Kidney epithelial cell (primary cell): ENCODE data around the gene GUSB. TPM values are rescaled to one million over a fixed set of nuclear protein-coding genes. Genes with fewer than 3 reads are reported as not detected.

ENCODE experiments used
- DNase-seq: peaks from one replicate; pipeline ENCODE4 v3.0.0-alpha.2; 2010; ENCODE audit warnings: low read depth
- H3K27me3 ChIP-seq: 2 replicates; pipeline ENCODE4 v1.6.0; 2011; ENCODE audit warnings: low read length; ENCODE audit not compliant: control insufficient read depth, insufficient read depth
- H3K36me3 ChIP-seq: 2 replicates; pipeline ENCODE4 v1.5.1; 2011; ENCODE audit warnings: low read length; ENCODE audit not compliant: control insufficient read depth, insufficient read depth
- H3K4me3 ChIP-seq: 2 replicates; pipeline ENCODE4 v1.5.1; 2011; ENCODE audit warnings: low read depth, mild to moderate bottlenecking, control low read depth, low read length
- total RNA-seq: library from RNA; depleted of rRNA; stranded (reverse); fragments of >200 nt; gene quantifications from 2 replicates; pipeline ENCODE4 v1.2.3, GENCODE V29; 2015
- TF ChIP-seq, protein P1 (sequence below): IDR thresholded peaks from 2 replicates; pipeline ENCODE4 v1.5.1; 2011; ENCODE audit warnings: mild to moderate bottlenecking, moderate library complexity, low read length, control low read depth, inconsistent platforms; ENCODE audit not compliant: insufficient read depth, poor library complexity, severe bottlenecking

Gene GUSB
- total RNA-seq, 1 donor from 2014 or later = 18.8 TPM

DNA sequence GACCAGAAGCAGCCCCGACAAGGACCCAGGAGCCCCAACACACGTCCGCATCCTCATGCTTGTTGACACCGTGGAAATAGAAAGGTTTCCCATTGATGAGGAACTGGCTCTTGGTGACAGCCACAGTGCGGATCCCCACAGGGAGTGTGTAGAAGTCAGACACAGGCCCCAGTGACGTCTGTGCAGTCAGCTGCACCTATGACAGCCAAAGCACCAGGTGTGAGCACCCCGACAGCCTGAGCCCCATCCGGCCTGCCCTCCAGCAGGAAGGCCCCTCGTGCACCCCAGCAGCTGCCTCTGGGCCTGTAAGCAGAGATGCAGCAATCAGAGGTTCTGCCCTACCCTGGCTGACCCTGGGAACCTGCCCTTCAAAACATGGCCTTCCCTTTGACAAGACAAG, 7.1 kb downstream of the GUSB start:
- Histone ChIP-seq H3K27me3 (no peaks in the 10 kb centered on the region), H3K4me3 (no peak overlapping the region), H3K36me3 (peaks cover 3% of the 10 kb centered on the region)
- DNase-seq = no peak
- TF ChIP-seq, protein P1, sequence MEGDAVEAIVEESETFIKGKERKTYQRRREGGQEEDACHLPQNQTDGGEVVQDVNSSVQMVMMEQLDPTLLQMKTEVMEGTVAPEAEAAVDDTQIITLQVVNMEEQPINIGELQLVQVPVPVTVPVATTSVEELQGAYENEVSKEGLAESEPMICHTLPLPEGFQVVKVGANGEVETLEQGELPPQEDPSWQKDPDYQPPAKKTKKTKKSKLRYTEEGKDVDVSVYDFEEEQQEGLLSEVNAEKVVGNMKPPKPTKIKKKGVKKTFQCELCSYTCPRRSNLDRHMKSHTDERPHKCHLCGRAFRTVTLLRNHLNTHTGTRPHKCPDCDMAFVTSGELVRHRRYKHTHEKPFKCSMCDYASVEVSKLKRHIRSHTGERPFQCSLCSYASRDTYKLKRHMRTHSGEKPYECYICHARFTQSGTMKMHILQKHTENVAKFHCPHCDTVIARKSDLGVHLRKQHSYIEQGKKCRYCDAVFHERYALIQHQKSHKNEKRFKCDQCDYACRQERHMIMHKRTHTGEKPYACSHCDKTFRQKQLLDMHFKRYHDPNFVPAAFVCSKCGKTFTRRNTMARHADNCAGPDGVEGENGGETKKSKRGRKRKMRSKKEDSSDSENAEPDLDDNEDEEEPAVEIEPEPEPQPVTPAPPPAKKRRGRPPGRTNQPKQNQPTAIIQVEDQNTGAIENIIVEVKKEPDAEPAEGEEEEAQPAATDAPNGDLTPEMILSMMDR = no peak

DNA sequence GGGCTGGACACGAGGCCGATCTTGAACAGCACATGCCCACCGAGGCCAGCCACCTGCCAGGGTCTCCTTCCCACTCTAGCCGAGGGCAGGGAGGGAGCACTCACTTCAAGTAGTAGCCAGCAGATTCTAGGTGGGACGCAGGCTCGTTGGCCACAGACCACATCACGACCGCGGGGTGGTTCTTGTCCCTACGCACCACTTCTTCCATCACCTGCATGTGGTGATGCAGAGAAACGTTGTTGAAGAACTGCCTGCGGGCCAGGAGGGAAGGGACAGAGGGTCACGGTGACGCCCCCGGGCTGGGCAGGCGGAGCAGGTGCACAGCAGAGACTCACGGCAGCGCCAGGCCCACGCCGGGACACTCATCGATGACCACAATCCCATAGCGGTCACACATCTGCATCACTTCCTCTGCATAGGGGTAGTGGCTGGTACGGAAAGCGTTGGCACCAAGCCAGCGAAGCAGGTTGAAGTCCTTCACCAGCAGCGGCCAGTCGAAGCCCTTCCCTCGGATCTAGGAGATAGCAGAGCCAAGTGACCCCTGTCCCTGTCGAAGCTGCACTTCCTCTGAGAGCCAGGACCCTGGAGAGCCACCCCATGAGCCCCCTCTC, 7.7 kb downstream of the GUSB start:
- TF ChIP-seq, protein P1 = no peak
- Histone ChIP-seq H3K4me3 (no peak overlapping the region), H3K36me3 (peaks cover 3% of the 10 kb centered on the region), H3K27me3 (no peaks in the 10 kb centered on the region)
- DNase-seq = no peak

DNA sequence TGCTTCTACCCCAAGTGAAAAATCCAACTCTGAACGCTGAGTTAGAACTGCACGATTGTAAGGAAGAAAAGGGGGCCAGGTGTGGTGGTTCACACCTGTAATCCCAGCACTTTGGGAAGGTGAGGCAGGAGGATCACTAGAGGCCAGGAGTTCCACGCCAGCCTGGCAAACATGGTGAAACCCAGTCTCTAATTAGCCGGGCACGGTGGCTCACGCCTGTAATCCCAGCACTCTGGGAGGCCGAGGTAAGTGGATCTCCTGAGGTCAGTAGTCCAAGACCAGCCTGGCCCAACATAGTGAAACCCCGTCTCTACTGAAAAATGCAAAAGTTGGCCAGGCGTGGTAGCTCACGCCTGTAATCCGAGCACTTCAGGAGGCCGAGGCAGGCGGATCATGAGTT, 9.0 kb downstream of the GUSB start:
- H3K27me3 ChIP-seq = no peaks in the 10 kb centered on the region
- peaks cover 3% of the 10 kb centered on the region for H3K36me3 ChIP-seq
- no peak overlapping the region for H3K4me3 ChIP-seq
- TF ChIP-seq, protein P1 = no peak
- no peak for DNase-seq

DNA sequence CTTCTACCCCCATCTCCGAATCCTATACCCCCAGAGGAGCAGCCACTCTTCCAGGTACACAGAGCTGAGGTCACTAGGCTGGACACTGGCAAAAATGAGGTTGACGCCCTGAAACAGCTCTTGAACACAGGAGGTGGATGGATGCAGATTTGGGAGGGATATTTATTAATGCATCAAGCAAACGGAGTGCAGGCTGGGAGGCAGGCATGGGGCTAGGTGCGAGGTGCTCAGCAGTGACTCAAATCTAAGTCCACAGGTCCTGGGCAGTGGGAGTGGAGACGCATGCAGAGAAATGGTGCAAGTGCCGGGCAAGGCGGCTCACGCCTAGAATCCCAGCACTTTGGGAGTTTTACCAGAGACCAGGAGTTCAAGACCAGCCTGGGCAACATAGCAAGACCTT, 11.0 kb downstream of the GUSB start:
- TF ChIP-seq, protein P1 = no peak
- no peaks in the 10 kb centered on the region for H3K27me3 ChIP-seq
- peaks cover 3% of the 10 kb centered on the region for H3K36me3 ChIP-seq
- no peak overlapping the region for H3K4me3 ChIP-seq
- no peak for DNase-seq

DNA sequence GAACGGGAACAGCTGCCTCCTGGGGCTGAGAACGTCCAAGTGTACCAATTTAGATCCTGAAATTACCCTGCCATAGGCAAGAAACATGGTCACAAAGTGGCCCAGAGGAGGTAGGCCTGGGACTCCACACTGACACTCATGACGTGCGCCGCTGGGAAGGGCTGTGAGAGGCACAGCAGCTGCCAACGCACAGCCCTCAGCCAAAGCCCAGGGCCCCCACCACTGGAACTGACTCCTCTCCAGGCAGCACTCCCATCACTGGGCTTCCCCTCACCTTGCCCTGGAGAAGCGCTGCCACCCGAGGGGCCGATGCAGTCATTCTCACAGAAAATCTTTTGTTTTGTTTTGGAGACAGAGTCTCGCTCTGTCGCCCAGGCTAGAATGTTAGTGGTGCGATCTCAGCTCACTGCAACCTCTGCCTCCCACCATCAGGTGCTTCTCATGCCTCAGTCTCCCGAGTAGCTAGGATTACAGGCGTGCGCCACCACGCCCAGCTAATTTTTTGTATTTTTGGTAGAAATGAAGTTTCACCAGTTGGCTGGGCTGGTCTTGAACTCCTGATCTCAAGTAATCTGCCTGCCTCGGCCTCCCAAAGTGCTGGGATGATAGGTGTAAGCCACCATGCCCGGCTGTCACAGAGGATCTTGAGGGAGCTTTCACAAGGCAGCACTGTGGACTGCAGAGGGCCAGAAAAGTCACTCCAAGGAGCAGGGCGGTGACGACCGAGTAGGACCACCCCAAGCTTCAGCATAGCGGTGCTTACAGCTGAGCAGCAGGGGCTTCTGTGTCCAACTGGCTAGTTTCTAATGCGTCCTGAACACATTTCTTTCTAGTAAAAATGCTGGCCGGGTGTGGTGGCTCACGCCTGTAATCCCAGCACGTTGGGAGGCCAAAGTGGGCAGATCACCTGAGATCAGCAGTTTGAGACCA, 13.5 kb downstream of the GUSB start:
- no peak overlapping the region for H3K4me3 ChIP-seq
- H3K36me3 ChIP-seq = no peaks in the 10 kb centered on the region
- DNase-seq = no peak
- TF ChIP-seq, protein P1 = no peak
- no peaks in the 10 kb centered on the region for H3K27me3 ChIP-seq
